ENCODE data around the gene FGF14.

Gene FGF14

GRCh38 chr13:101717353-101717752, 684.5 kb downstream of the FGF14 start:
- no peak for DNase-seq (ENCODE audit: low spot score)
- TF ChIP-seq CTCF (IDR thresholded peaks at IDR 0.05; ENCODE audit: extremely low read depth, insufficient read depth, missing control alignments), result no peak
- in situ Hi-C loops (cut with MboI; ENCODE audit: low pct_unique_long_range_greater_than_20kb, low sequenced_read_pairs, unreplicated experiment), result loop anchor here (25.0 kb wide), 1 partner anchor 105 kb away; no protein-coding TSS in a partner anchor

GRCh38 chr13:101714195-101714594, 687.7 kb downstream of the FGF14 start:
- no peak for DNase-seq (ENCODE audit: low spot score)
- in situ Hi-C loops (cut with MboI; ENCODE audit: low pct_unique_long_range_greater_than_20kb, low sequenced_read_pairs, unreplicated experiment), result loop anchor here (25.0 kb wide), 1 partner anchor 102 kb away; no protein-coding TSS in a partner anchor
- no peak for TF ChIP-seq CTCF (IDR thresholded peaks at IDR 0.05; ENCODE audit: extremely low read depth, insufficient read depth, missing control alignments)

- DNase-seq (ENCODE audit: low spot score), result no peak
- in situ Hi-C loops (cut with MboI; ENCODE audit: low pct_unique_long_range_greater_than_20kb, low sequenced_read_pairs, unreplicated experiment), result loop anchor here (25.0 kb wide), 1 partner anchor 100 kb away; no protein-coding TSS in a partner anchor
- TF ChIP-seq CTCF (IDR thresholded peaks at IDR 0.05; ENCODE audit: extremely low read depth, insufficient read depth, missing control alignments), result no peak
Observed at GRCh38 chr13:101712026-101712348, 689.9 kb downstream of the FGF14 start.

GRCh38 chr13:101711307-101712025, 690.4 kb downstream of the FGF14 start:
- TF ChIP-seq CTCF (IDR thresholded peaks at IDR 0.05; ENCODE audit: extremely low read depth, insufficient read depth, missing control alignments), result no peak
- DNase-seq (ENCODE audit: low spot score), result no peak
- in situ Hi-C loops (cut with MboI; ENCODE audit: low pct_unique_long_range_greater_than_20kb, low sequenced_read_pairs, unreplicated experiment), result loop anchor here (25.0 kb wide), 1 partner anchor 99 kb away; no protein-coding TSS in a partner anchor

- in situ Hi-C loops (cut with MboI; ENCODE audit: low pct_unique_long_range_greater_than_20kb, low sequenced_read_pairs, unreplicated experiment), result loop anchor here (25.0 kb wide), 1 partner anchor 98 kb away; no protein-coding TSS in a partner anchor
- no peak for DNase-seq (ENCODE audit: low spot score)
- TF ChIP-seq CTCF (IDR thresholded peaks at IDR 0.05; ENCODE audit: extremely low read depth, insufficient read depth, missing control alignments), result no peak
Observed at GRCh38 chr13:101709952-101710351, 691.9 kb downstream of the FGF14 start.

- TF ChIP-seq CTCF (IDR thresholded peaks at IDR 0.05; ENCODE audit: extremely low read depth, insufficient read depth, missing control alignments), result no peak
- no peak for DNase-seq (ENCODE audit: low spot score)
- in situ Hi-C loops (cut with MboI; ENCODE audit: low pct_unique_long_range_greater_than_20kb, low sequenced_read_pairs, unreplicated experiment), result loop anchor here (25.0 kb wide), 1 partner anchor 96 kb away; no protein-coding TSS in a partner anchor
Observed at GRCh38 chr13:101708115-101708514, 693.7 kb downstream of the FGF14 start.

Data from GM13977 (cell line).